GM18499 (cell line): ENCODE data around the gene N4BP2L2.
A peak's percentile ranks its signal among the peaks of the same experiment; 100 is the strongest.

Source experiments
- ATAC-seq: cut with Tn5 transposase; IDR thresholded peaks from one replicate; pipeline ENCODE4 v1.9.1; 2021; ENCODE audit warnings: moderate number of reproducible peaks; ENCODE audit not compliant: insufficient read depth, unreplicated experiment

Gene N4BP2L2

DNA sequence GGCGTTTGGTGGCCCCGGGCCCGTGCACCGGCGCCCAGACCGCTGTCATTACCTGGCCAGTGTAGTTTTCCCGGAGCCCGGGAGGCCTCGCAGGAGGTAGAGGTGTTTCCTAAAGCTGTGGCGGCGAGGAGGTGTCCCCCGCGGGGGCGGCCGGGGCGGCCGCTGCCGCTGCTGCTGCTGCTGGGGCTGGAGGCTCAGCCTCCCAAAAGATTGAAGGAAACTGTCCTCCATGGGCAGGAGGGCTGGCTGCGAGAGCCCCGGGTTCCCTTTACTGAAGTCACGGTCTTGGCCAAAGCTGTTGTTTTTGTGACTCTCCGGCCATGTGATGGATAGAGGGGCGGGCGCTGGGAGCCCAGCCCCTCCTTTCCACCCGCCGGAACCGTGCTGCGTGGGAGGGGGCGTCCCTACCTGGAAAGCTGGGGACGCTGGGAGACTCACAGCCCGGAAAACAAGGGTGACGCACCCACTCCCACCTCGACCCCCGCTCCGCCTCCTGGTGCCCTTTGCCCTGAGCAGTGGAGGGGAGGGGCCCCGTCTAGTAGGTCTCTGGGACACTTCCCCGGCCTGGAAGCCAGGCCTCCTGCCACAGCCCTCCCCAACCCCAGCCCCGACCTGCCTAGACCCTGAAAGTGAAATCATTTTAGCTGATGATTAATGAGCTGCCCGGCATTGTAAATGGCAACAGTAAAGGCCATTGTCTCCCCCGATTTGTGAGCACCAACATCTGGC lies 110.6 kb downstream of the N4BP2L2 start, which contains the start of gene N4BP2L1:
TSS of gene N4BP2L1 (minus strand) at position 279 of the 729 bp plus-strand sequence. CDS start at position 231, 48 bp downstream.
- ATAC-seq, result peak; percentile 42

GRCh38 chr13:32426990-32427851 lies 111.4 kb downstream of the N4BP2L2 start:
- ATAC-seq, result no peak

DNA sequence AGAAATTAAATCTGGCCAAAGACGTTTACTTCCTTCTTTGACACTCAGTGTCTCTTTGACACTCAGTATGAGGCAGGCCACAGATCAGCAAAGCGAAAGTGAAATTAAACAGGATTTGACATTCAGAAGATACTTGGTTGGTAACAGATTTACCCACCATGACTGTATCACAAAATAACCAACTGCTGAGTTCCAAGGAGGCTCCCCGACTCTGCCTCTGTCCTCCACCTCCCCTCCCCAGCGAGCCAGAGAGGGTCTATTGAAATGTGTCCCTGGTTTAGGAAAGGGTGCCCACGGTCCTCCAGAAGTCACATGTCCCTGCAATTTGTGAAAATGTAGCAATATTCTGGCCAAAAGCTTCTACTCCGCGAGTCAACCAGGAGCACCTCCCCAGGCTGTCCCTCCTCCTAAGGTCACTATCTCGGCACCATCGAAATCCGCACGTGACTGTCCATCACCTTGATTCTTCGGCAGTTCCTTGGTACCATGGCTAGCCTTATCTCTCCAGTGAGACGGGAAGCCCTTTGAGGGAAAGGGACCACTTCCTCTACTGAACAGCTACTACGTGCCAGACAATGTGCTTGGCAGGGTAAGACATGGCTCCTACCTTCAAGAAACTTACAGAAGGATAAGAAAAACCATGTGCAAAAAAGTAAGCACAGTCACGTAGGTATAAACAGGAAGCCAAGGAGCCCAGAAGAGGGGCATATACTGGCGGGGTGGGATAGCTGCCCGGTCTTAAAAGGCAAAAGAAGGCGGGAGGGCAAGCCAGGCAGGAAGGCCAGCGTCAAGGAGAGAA lies 112.2 kb downstream of the N4BP2L2 start:
- no peak for ATAC-seq

- no peak for ATAC-seq
Measured at GRCh38 chr13:32425158-32425557, 113.4 kb downstream of the N4BP2L2 start.

DNA sequence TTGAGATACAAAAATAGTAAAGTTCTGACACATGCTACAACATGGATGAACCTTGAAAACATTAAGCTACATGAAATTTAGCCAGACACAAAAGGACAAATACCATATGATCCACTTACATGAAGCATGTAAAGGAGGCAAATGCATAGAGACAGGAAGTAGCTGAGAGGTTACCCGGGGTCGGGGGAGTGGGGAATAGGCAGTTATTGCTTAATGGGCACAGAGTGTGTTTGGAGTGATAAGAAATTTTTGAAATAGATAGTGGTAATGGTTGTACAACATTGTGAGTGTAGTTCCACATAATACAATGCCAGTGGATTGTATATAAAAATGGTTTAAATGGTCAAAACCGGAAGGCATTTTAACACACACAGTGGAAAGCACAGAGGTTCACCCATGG lies 115.0 kb downstream of the N4BP2L2 start:
- ATAC-seq, result no peak

DNA sequence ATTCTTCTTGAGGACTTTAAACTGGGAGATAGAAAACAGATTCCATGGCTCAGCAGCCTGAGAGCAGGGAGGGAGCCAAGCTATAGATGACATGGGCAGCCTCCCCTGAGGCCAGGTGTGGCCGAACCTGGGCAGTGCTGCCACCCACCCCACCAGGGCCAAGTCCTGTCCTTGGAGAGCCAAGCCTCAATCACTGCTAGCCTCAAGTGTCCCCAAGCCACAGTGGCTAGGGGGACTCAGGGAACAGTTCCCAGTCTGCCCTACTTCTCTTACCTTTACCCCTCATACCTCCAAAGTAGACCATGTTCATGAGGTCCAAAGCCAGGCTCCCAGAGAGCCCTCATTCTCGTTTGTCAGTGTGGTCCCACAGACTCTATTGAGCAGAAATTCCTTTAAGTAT lies 118.7 kb downstream of the N4BP2L2 start:
- ATAC-seq, result no peak

- ATAC-seq, result no peak
Measured at GRCh38 chr13:32417995-32418394, 120.6 kb downstream of the N4BP2L2 start.

- no peak for ATAC-seq
Measured at GRCh38 chr13:32415019-32415418, 123.6 kb downstream of the N4BP2L2 start.

- no peak for ATAC-seq
Measured at GRCh38 chr13:32414580-32414979, 124.0 kb downstream of the N4BP2L2 start.

GRCh38 chr13:32413284-32413683 lies 125.3 kb downstream of the N4BP2L2 start:
- no peak for ATAC-seq

DNA sequence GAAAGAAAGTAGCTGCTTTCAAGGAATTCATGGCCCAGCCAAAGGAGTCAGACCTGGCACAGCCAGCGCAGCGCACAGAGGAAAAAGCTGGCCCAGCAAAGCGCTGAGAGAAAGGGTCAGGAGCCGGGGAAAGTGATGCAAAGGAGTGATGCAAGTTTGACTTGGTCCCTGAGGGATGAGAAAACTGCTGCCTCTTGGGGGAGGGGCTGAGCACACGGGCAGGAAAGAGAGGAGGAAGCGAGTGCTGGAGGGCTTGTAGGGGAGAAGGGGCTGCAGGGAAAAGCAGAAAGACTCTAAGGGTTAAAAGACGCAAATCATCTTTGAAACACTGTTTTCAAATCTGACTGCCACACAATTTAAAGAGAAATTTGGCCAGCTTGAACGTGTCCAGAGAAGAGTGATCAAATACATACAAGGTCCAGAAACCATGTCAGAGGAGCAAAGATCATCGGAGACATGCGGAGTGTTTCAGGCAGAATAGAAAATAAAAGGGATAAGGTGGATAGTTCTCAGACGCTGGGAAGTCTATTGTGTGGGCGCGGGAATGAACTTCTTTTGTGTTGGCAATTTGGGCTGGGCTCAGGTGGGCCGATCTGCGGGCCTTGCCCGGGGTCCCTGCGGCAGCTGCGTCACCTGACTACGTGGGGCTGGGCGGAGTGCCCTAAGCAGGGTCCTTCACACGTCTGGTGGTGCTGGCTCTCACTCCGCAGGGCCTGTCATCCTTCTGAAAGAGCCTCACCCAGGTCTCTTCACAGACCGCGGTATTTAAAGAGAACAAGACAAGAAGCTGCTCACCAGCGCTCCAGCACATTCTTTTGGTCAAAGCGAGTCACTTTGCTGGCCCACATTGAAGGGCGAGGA lies 128.8 kb downstream of the N4BP2L2 start:
- no peak for ATAC-seq

GRCh38 chr13:32409001-32409313 lies 129.6 kb downstream of the N4BP2L2 start:
- ATAC-seq, result no peak

- ATAC-seq, result no peak
Measured at GRCh38 chr13:32408296-32409000, 130.1 kb downstream of the N4BP2L2 start.

DNA sequence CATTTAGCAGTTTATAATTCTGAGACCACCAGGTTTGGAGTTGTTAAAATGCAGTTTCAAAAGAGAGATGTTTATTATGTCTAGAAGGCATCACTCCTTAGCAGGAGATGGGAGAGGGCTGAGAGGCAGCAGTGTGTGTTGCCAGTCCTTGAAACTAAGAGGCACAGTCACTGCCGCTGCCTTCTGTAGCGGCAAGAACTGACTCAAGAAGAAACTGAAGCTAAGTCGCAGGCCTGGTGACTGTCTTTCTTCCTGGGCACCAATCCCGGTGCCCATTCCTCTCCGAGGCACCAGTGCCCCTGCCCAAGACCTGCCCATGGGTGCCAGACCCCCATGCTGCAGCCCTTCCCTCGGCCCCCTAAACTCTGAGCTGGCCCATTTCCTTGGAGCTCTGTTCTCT lies 130.7 kb downstream of the N4BP2L2 start:
- ATAC-seq, result peak; percentile 77

DNA sequence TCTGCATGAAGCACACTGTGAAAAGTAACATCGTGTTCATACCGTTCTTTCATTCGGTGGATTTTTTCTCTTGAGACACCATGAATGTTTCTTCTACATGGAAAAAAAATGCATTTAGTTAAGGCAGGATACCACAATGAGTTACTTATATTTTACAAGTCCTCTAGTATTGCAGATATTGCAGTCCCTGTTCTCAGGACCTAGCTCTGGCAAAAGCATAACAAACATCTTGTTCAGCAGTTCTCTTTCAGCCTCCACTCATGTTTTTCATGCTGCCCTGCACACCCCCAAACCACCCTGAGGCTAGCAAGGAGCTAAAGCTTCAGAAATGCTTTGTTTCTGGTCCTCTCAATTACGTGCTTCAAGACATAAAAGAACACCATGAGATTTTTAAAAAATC lies 135.5 kb downstream of the N4BP2L2 start:
- ATAC-seq, result no peak

DNA sequence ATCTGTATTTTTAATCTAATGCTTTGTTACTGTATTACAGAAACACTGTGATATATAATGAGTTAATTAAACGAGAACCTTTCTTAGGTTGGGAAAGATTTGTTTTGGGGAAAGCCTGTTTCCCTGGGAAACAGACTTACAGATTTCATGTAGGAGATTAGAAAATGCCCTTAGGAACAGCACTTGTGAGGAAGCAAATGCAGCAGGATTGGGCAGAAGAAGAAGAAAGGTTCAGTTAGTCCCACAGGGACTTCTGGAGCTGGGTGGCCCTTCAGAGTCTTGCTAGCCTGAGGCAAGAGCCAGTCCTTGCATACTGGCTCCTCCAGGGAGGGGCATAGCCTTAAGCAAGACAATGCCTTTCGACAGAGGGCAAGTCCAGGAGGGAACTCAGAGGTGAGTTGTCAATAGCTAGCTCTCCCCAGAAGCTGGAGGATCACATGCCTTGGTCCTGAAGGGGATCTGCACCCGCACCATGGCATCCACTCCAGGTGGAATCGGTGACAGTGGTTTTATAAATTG lies 147.4 kb downstream of the N4BP2L2 start:
- ATAC-seq, result no peak

- ATAC-seq, result no peak
Measured at GRCh38 chr13:32390484-32390883, 148.1 kb downstream of the N4BP2L2 start.

DNA sequence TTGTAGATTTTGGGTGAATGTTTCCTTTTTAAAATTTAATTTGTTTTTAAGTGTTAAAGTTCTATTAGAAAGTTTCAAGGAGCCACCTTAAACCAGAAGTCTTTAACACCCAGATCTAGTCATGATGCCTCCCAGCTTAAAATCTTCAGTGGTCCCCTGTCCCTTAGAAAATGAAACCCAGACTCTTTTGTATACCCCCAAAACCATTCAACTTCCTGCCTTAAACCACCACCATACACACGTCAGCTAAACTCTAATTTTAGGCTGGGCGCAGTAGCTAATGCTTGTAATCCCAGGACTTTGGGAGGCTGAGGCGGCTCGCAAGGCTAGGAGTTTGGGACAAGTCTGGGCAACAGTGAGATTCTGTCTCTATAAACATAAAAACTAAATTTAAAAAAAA lies 148.5 kb downstream of the N4BP2L2 start:
- ATAC-seq, result no peak

DNA sequence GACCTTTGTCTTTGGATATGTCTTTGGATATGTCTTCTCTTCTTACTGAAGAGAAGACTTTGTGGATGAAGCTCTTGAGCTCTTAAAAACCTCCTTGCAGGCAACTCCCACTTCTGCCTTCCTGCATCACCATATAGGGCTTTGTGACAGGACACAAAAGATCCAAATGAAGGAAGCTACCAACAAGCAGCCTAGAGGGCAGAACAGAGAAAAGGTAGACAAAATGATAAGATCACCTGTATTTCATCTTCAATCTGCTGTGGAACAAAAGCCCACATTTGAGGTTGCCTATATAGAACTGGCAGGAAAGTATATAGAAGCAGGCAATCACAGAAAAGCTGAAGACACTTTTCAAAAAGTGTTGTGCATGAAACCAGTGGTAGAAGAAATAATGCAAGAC lies 153.2 kb downstream of the N4BP2L2 start:
- ATAC-seq, result no peak
